IMR-90 (cell line): ENCODE results near the gene DSCAML1.

Experiments used
- CTCF ChIP-seq: conservative IDR thresholded peaks from 2 replicates; pipeline ENCODE4 v1.5.1; 2012; ENCODE audit warnings: mild to moderate bottlenecking, low read depth, low read length, improper control_type of control experiment
- FOS ChIP-seq: fragments of 150-350 bp; IDR thresholded peaks from 2 replicates; pipeline ENCODE4 v1.6.1; 2016; ENCODE audit warnings: low read depth, low read length
- POLR2A ChIP-seq: IDR thresholded peaks from 2 replicates; pipeline ENCODE4 v1.6.1; 2012; ENCODE audit warnings: mild to moderate bottlenecking, low read depth, low read length
- RCOR1 ChIP-seq: IDR thresholded peaks from 2 replicates; pipeline ENCODE4 v1.6.1; 2012; ENCODE audit warnings: mild to moderate bottlenecking, low read length, improper control_type of control experiment; ENCODE audit not compliant: insufficient replicate concordance

GRCh38 chr11:117461396-117462182 is 335.4 kb downstream of the DSCAML1 start:
- TF ChIP-seq CTCF (no peak), POLR2A (no peak), FOS (no peak), RCOR1 (no peak)
